H7 (cell line): ENCODE results near the gene PPP1R8. TPM values are rescaled to one million over a fixed set of nuclear protein-coding genes. Genes with fewer than 3 reads are reported as not detected.
A peak's percentile ranks its signal among the peaks of the same experiment; 100 is the strongest.
"Not testable (repeated sequence)": the region's sequence is repeated elsewhere in the genome, so short reads cannot be mapped to it uniquely, and the experiment has no call there.

Experiments used
- DNase-seq: peaks from one replicate; pipeline ENCODE4 v3.0.0; 2012
- H3K27me3 ChIP-seq: 2 replicates; pipeline ENCODE4 v1.6.0; 2011; ENCODE audit warnings: mild to moderate bottlenecking, low read length; ENCODE audit not compliant: control insufficient read depth, insufficient read depth
- H3K36me3 ChIP-seq: replicated peaks from 2 replicates; pipeline ENCODE4 v1.5.1; 2011; ENCODE audit warnings: low read length; ENCODE audit not compliant: control insufficient read depth, insufficient read depth
- H3K4me3 ChIP-seq: 2 replicates; pipeline ENCODE4 v1.5.1; 2011; ENCODE audit warnings: low read depth, mild to moderate bottlenecking, control low read depth, low read length, moderate library complexity; ENCODE audit not compliant: insufficient read depth
- total RNA-seq: library from RNA; depleted of rRNA; stranded (reverse); fragments of >200 nt; shearing (Covaris generic); gene quantifications from 2 replicates; pipeline ENCODE4 v1.2.3, GENCODE V29; 2014; rRNA removed

Gene PPP1R8
- total RNA-seq: 83.0 and 95.3 TPM in 2 replicates

- Histone ChIP-seq H3K27me3 (no peaks in the 10 kb centered on the region), H3K36me3 (peaks cover 7% of the 10 kb centered on the region), H3K4me3 (peak within 1 kb of the TSS; percentile 91)
- peak; percentile 93 for DNase-seq
Observed at GRCh38 chr1:27830621-27831440, at the start of gene PPP1R8. TSS of gene PPP1R8 (plus strand) at chr1:27830782. CDS start at chr1:27830836, 54 bp downstream.

- Histone ChIP-seq H3K27me3 (no peaks in the 10 kb centered on the region), H3K4me3 (no peak overlapping the region), H3K36me3 (no peaks in the 10 kb centered on the region)
- no peak for DNase-seq
Observed at GRCh38 chr1:27782950-27783349, 47.6 kb upstream of the PPP1R8 start.

- DNase-seq: no peak
- no peak overlapping the region for H3K4me3 ChIP-seq
- H3K36me3 ChIP-seq: no peaks in the 10 kb centered on the region
- H3K27me3 ChIP-seq: no peaks in the 10 kb centered on the region
Observed at GRCh38 chr1:27784700-27785099, 45.9 kb upstream of the PPP1R8 start.

- no peak overlapping the region for H3K4me3 ChIP-seq
- H3K36me3 ChIP-seq: no peaks in the 10 kb centered on the region
- no peaks in the 10 kb centered on the region for H3K27me3 ChIP-seq
- DNase-seq: no peak
Observed at GRCh38 chr1:27785781-27786455, 44.7 kb upstream of the PPP1R8 start.

GRCh38 chr1:27787895-27788294 is 42.7 kb upstream of the PPP1R8 start:
- Histone ChIP-seq H3K27me3 (no peaks in the 10 kb centered on the region), H3K4me3 (no peak overlapping the region), H3K36me3 (no peaks in the 10 kb centered on the region)
- DNase-seq: no peak

GRCh38 chr1:27789540-27790041 is 41.0 kb upstream of the PPP1R8 start:
- H3K4me3 ChIP-seq: no peak overlapping the region
- no peaks in the 10 kb centered on the region for H3K36me3 ChIP-seq
- no peak for DNase-seq
- H3K27me3 ChIP-seq: no peaks in the 10 kb centered on the region

GRCh38 chr1:27790270-27790669 is 40.3 kb upstream of the PPP1R8 start:
- H3K27me3 ChIP-seq, H3K4me3 ChIP-seq, DNase-seq, H3K36me3 ChIP-seq: not testable (repeated sequence)

- 0 out of 2 replicates have a peak, but pooled peaks cover 1% of the 10 kb centered on the region for H3K36me3 ChIP-seq
Observed at GRCh38 chr1:27795601-27796000, 35.0 kb upstream of the PPP1R8 start.

GRCh38 chr1:27804791-27805190 is 25.8 kb upstream of the PPP1R8 start:
- no peak overlapping the region for H3K4me3 ChIP-seq
- peaks cover 1% of the 10 kb centered on the region; the same call in 1 of the 2 replicates for H3K36me3 ChIP-seq
- no peak for DNase-seq
- H3K27me3 ChIP-seq: no peaks in the 10 kb centered on the region

More at GRCh38 chr1:27795601-27796000, 35.0 kb upstream of the PPP1R8 start:
- no peak for DNase-seq
- Histone ChIP-seq H3K27me3 (no peaks in the 10 kb centered on the region), H3K4me3 (no peak overlapping the region)

- H3K4me3 ChIP-seq: no peak overlapping the region
- H3K36me3 ChIP-seq: peaks cover 1% of the 10 kb centered on the region; the same call in 1 of the 2 replicates
- no peak for DNase-seq
- H3K27me3 ChIP-seq: no peaks in the 10 kb centered on the region
Observed at GRCh38 chr1:27806758-27807157, 23.8 kb upstream of the PPP1R8 start.

GRCh38 chr1:27807385-27807784 is 23.2 kb upstream of the PPP1R8 start:
- Histone ChIP-seq H3K4me3 (no peak overlapping the region), H3K27me3 (no peaks in the 10 kb centered on the region)
- no peak for DNase-seq

GRCh38 chr1:27808131-27808530 is 22.5 kb upstream of the PPP1R8 start:
- not testable (repeated sequence) for H3K27me3 ChIP-seq, H3K4me3 ChIP-seq, H3K36me3 ChIP-seq, DNase-seq

More at GRCh38 chr1:27807385-27807784, 23.2 kb upstream of the PPP1R8 start:
- peaks cover 1% of the 10 kb centered on the region; the same call in 1 of the 2 replicates for H3K36me3 ChIP-seq

GRCh38 chr1:27809883-27810282 is 20.7 kb upstream of the PPP1R8 start:
- no peak for DNase-seq
- Histone ChIP-seq H3K36me3 (peaks cover under 1% of the 10 kb centered on the region; the same call in 1 of the 2 replicates), H3K4me3 (no peak overlapping the region)

GRCh38 chr1:27811741-27812500 is 18.7 kb upstream of the PPP1R8 start:
- Histone ChIP-seq H3K4me3 (no peak overlapping the region), H3K36me3 (no peaks in the 10 kb centered on the region; the same call in 1 of the 2 replicates), H3K27me3 (no peaks in the 10 kb centered on the region)
- no peak for DNase-seq

More at GRCh38 chr1:27809883-27810282, 20.7 kb upstream of the PPP1R8 start:
- no peaks in the 10 kb centered on the region for H3K27me3 ChIP-seq
